GM12891 (cell line): ENCODE results near the gene RC3H1.

ENCODE experiments used
- POLR2A ChIP-seq: IDR thresholded peaks from 2 replicates; pipeline ENCODE4 v1.6.1; 2011; ENCODE audit warnings: low read depth, low read length, control low read depth
- POLR2AphosphoS5 ChIP-seq: IDR thresholded peaks from 2 replicates; pipeline ENCODE4 v1.6.1; 2011; ENCODE audit warnings: low read depth, low read length, control low read depth

DNA sequence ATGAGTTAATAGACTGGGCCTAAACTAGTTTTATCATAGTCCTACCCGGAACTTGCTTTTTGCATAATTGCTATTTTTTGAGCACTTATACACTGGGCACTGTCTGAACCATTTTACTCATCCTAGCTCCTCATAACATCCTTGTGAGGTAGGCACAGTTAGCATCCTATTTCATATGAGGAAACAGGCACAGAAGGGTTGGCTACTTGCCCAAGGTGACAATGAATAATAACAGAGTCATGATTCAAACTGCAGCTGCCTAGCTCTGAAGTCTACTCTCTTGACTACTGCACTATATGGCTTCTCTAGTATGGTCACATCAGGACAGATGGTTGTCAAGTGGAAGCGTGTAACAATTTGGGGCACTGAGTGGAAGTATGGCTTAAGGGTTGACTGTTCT, 18.2 kb upstream of the RC3H1 start:
- TF ChIP-seq POLR2A (no peak), POLR2AphosphoS5 (no peak)
